Stimulated activated CD4-positive, alpha-beta T cell treated with anti-CD3 and anti-CD28 coated beads, TNF-alpha, amount 100 ng/mL, for 48 hours (primary cell): ENCODE data around the gene MRPS12.
A peak's percentile ranks its signal among the peaks of the same experiment; 100 is the strongest.

ENCODE experiments used
- DNase-seq, 3 donors: peaks; one replicate each; pipeline ENCODE4 v3.0.0-alpha.2; 2020; ENCODE audit warnings: low read depth in 3 of 3

MRPS12 gene

GRCh38 chr19:38975214-38975860, 44.6 kb downstream of the MRPS12 start, which contains the start of gene FBXO17:
FBXO17 (minus strand) TSS chr19:38975742; CDS start chr19:38950319, 25,423 bp downstream.
- no peak for DNase-seq

- DNase-seq = no peak
Observed at GRCh38 chr19:38975861-38976271, 45.1 kb downstream of the MRPS12 start.

GRCh38 chr19:38977445-38978325, 46.9 kb downstream of the MRPS12 start:
- peak; percentile 46 to 74 (median 46) for DNase-seq

GRCh38 chr19:38978326-38978689, 47.6 kb downstream of the MRPS12 start:
- no peak for DNase-seq

GRCh38 chr19:38979812-38980211, 49.1 kb downstream of the MRPS12 start:
- no peak for DNase-seq

GRCh38 chr19:38980583-38981374, 50.0 kb downstream of the MRPS12 start:
- DNase-seq = no peak
